ENCODE data around the gene AGPS.
"Not testable (repeated sequence)": the region's sequence is repeated elsewhere in the genome, so short reads cannot be mapped to it uniquely, and the experiment has no call there.

AGPS gene

GRCh38 chr2:177533253-177533652, 140.7 kb downstream of the AGPS start:
- no peak for FAIRE-seq

- FAIRE-seq, result no peak
Observed at GRCh38 chr2:177535000-177535399, 142.4 kb downstream of the AGPS start.

DNA sequence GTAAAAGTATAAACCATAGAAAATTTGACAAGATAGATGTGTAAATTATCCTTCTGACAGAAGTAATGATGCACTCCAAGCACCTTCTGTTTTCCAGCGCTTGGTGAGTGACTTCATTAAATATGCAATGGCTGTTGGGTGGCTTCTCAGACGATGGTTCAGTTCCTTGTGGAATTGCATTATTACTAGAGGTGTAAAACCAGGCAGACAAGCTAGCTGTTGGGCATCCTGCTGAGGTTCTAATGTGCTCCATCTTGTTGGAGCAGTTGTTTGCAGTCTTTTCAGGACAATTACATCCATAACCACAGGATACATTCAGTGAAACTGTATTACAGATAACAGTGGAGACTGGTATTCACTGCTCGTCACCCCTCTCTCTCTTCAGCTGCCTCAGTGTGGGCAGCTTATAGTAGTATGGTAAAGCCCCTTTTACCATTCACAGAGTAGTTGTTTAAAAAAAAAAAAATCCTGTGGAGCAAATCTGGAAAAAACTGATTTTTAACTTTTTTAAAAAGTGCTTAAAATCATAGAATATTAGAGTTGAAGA, 143.5 kb downstream of the AGPS start:
- no peak for FAIRE-seq

- peak; percentile 88 for FAIRE-seq
Observed at GRCh38 chr2:177537213-177537612, 144.6 kb downstream of the AGPS start.

GRCh38 chr2:177537636-177538035, 145.1 kb downstream of the AGPS start:
- FAIRE-seq, result no peak

- no peak for FAIRE-seq
Observed at GRCh38 chr2:177538323-177538722, 145.8 kb downstream of the AGPS start.

GRCh38 chr2:177540283-177540682, 147.7 kb downstream of the AGPS start:
- FAIRE-seq, result no peak

- peak; percentile 87 for FAIRE-seq
Observed at GRCh38 chr2:177541258-177541991, 148.9 kb downstream of the AGPS start.

- no peak for FAIRE-seq
Observed at GRCh38 chr2:177542396-177542795, 149.8 kb downstream of the AGPS start.

DNA sequence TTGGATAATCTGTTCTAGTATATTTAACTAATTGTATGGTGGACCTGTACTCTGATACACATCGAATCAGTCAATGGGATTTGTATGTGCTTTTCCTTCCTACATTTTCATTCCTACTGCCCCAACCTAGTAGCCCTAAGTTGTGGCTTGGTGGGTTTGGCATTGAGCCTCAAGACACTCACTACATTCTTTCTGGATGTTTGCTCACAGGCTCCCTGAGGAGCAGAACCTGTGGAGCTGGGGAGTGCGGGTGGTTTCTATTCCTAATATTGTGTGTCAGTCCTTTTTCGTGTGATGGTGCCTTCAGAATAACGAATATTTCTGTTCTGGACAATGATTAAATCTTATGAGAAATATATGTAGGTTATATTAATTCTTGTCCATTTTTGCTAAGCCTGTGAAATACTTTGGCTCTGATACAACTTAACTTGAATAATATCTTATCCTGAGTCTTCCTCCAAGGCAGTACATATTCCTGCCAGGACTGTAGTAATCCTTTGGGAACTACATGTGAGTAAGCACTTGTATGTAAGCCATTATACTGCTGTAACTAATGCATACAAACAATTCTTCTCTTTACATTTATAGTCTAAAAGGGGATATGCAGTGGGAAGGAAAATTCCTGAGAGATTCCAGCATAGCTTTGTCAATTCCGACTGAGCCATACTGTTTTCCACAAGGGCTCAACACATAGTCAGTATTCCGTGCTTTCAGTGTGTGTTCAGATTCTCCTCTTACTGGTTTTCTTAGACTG, 150.6 kb downstream of the AGPS start:
- FAIRE-seq, result no peak

GRCh38 chr2:177545143-177545542, 152.6 kb downstream of the AGPS start:
- FAIRE-seq, result peak; percentile 67

- peak; percentile 78 for FAIRE-seq
Observed at GRCh38 chr2:177545981-177546585, 153.5 kb downstream of the AGPS start.

DNA sequence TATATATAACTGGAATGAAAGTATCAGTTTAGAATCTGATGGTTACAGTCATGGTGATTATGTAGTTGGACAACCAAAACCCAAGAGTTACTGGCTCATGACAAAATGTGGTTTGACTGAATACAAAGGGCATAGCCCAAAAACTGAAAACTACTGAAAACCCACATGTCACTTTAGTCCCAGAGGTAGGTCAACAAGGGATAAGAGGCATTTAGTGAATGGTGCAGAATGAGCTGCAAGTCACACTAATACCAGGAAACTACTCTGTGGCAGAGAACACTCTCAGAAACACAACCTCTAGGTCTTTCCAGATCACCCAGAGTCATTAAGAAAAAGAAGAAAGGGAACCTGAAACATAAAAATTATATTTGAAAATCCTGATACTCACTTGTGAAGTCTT, 154.5 kb downstream of the AGPS start:
- FAIRE-seq, result no peak

DNA sequence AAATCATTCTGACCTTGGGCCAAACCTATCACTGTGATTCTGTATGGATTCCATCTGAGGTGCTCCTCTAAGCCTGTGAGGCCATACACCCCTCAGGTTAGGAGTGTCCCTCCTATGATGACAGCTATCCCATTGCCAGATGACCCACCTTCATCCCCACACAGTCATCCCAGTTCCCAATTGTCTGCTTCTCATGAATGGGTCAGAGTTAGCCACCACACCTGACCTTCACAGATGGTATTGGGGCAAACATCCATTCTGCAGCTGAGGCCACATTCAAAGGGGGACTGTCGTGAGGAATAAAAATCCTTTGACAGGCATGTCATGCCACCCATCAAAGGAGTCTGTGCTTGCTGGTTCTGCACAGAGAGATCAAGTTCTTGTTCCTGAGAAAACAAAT, 155.2 kb downstream of the AGPS start:
- no peak for FAIRE-seq

GRCh38 chr2:177548636-177549035, 156.1 kb downstream of the AGPS start:
- no peak for FAIRE-seq

GRCh38 chr2:177549171-177549570, 156.6 kb downstream of the AGPS start:
- FAIRE-seq, result no peak

DNA sequence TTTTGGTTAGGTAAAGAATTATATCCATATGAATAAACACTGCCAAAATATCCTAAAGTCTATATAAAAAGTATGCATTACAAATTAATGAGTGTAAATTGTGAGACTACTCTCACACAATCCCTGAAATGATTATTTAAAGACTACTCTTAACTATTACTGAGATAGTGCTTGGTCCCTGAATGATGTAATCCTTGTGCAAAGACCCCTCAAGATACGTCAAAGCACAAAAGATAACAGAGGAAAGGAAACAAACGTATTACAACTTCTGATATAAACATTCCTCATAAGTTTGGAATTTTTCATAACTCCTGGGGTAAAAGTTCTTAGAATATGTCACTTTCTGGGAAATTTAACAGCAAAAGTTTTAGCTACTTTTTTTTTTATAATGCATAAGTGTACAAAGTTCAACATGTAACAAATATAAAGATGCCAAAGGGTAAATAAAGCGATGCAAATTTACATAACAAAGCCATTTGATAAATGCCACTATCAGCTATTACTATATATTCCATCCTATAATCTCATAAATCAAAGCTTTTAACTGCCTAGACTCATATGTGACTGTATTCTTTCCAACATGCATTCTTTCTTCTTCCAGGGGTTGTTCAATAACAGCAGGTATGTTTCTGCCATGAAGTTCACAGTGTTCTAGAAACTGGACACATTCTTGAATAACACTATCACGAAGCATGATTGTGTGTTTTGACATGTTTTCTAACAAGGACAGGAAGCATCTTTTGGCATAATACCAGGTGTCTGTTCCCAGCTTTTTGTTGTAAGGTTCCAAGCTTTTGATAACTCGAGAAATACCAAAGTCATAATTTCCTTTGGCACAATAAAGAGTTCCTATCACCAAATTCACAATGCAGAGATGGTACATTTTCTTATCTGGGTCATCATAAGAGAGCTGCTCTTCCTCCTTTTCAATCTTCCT, 158.0 kb downstream of the AGPS start:
- FAIRE-seq, result no peak

- FAIRE-seq, result not testable (repeated sequence)
Observed at GRCh38 chr2:177551360-177551759, 158.8 kb downstream of the AGPS start.

DNA sequence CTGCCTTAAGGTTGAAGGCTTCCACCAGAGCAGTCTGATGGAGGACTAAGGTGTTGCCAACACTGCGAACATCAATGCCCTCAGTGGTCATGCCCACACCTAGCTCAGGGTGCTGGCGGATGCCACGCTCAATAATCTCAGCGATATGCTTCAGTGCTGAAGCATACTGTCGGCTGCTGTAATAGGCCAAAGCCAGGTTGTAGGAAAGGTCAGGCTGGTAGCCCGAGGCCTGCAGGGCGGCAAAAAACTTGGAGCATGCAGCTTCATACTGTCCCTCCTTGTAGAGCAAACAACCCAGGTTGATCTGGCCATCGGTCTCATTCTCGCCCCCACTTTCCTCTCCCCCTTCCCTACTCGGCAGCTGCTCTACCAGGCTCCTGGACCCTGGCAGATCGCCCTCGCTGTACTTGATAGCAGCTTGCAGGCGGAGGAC, 159.4 kb downstream of the AGPS start:
- FAIRE-seq, result no peak

GRCh38 chr2:177552422-177553175, 160.0 kb downstream of the AGPS start:
- no peak for FAIRE-seq

GRCh38 chr2:177553176-177553884, 160.8 kb downstream of the AGPS start:
- FAIRE-seq, result no peak

Measured in G401.6 (cell line).